HepG2 (cell line): Measurements from ENCODE around the gene VWA7. TPM values are rescaled to one million over a fixed set of nuclear protein-coding genes. Genes with fewer than 3 reads are reported as not detected.
A peak's percentile ranks its signal among the peaks of the same experiment; 100 is the strongest.

Experiments used
- ADNP ChIP-seq: sonication (generic); formaldehyde crosslinking; IDR thresholded peaks from 2 replicates; pipeline ENCODE4 v1.4.0; 2020; ENCODE audit warnings: missing genetic modification reagents
- IKZF4 ChIP-seq: sonication (generic); formaldehyde crosslinking; IDR thresholded peaks from 2 replicates; pipeline ENCODE4 v1.5.1; 2020; ENCODE audit warnings: borderline replicate concordance, mild to moderate bottlenecking, low read depth, missing genetic modification reagents; ENCODE audit errors: not compliant biosample characterization
- ISX ChIP-seq: sonication (generic); formaldehyde crosslinking; conservative IDR thresholded peaks from 2 replicates; pipeline ENCODE4 v1.5.0; 2020; ENCODE audit warnings: missing genetic modification reagents
- JUNB ChIP-seq: sonication (generic); formaldehyde crosslinking; IDR thresholded peaks from 2 replicates; pipeline ENCODE4 v1.8.0; 2022; ENCODE audit warnings: missing genetic modification reagents, mild to moderate bottlenecking, borderline replicate concordance
- KMT2B ChIP-seq: IDR thresholded peaks from 2 replicates; pipeline ENCODE4 v1.6.1; 2016; ENCODE audit warnings: missing genetic modification reagents, missing compliant biosample characterization
- MYPOP ChIP-seq: sonication (generic); formaldehyde crosslinking; IDR thresholded peaks from 2 replicates; pipeline ENCODE4 v1.8.1; 2023; ENCODE audit warnings: mild to moderate bottlenecking, moderate library complexity, missing genetic modification reagents
- PLRG1 ChIP-seq: fragments of 450-650 bp; conservative IDR thresholded peaks from 2 replicates; pipeline ENCODE4 v1.6.1; 2016
- PRPF4 ChIP-seq: fragments of 200-400 bp; formaldehyde crosslinking; IDR thresholded peaks from 2 replicates; pipeline ENCODE4 v1.6.1; 2016; ENCODE audit warnings: low read length, low read depth; ENCODE audit not compliant: poor library complexity, severe bottlenecking
- SATB2 ChIP-seq: sonication (generic); formaldehyde crosslinking; IDR thresholded peaks from 2 replicates; pipeline ENCODE4 v1.5.0; 2020; ENCODE audit warnings: missing genetic modification reagents
- SP1 ChIP-seq, 2 experiments: fragments of 450-650 bp in 1 of 2; sonication (generic) in 1 of 2; formaldehyde crosslinking in 1 of 2; IDR thresholded peaks; 2 replicates each; pipeline versions ENCODE4 v1.4.0 to v1.6.1; 2016 to 2020; ENCODE audit warnings: missing genetic modification reagents in 1 of 2
- ZFP36 ChIP-seq: fragments of 150-350 bp; IDR thresholded peaks from 2 replicates; pipeline ENCODE4 v1.6.1; 2018; ENCODE audit warnings: borderline replicate concordance, low read length, low read depth; ENCODE audit not compliant: partially characterized antibody
- ZKSCAN1 ChIP-seq: fragments of 150-350 bp; IDR thresholded peaks from 2 replicates; pipeline ENCODE4 v1.6.1; 2014; ENCODE audit warnings: low read length
- ZKSCAN8 ChIP-seq: IDR thresholded peaks from 2 replicates; pipeline ENCODE4 v1.6.1; 2016; ENCODE audit warnings: borderline replicate concordance, missing genetic modification reagents, missing compliant biosample characterization
- ZNF24 ChIP-seq: fragments of 450-650 bp; IDR thresholded peaks from 2 replicates; pipeline ENCODE4 v1.6.1; 2017; ENCODE audit warnings: antibody characterized with exemption, mild to moderate bottlenecking
- ZNF431 ChIP-seq: sonication (generic); formaldehyde crosslinking; IDR thresholded peaks from 2 replicates; pipeline ENCODE4 v1.9.0; 2022; ENCODE audit warnings: missing genetic modification reagents, low read depth, mild to moderate bottlenecking, borderline replicate concordance
- ZNF747 ChIP-seq: sonication (generic); formaldehyde crosslinking; IDR thresholded peaks from 2 replicates; pipeline ENCODE4 v1.8.1; 2023; ENCODE audit warnings: missing genetic modification reagents, mild to moderate bottlenecking, borderline replicate concordance
- ZNF781 ChIP-seq: sonication (generic); formaldehyde crosslinking; IDR thresholded peaks from 2 replicates; pipeline ENCODE4 v1.5.1; 2020; ENCODE audit warnings: borderline replicate concordance, mild to moderate bottlenecking, missing genetic modification reagents; ENCODE audit errors: not compliant biosample characterization
- polyA plus RNA-seq, 8 experiments: library from polyadenylated mRNA; depleted of rRNA in 3 of 8; stranded (reverse) in 7 of 8; unstranded in 1 of 8; fragments of >200 nt; fragmentation: Illumina TruSeq in 4 of 8; extraction: Trizol in 4 of 8; gene quantifications; 2 replicates each; pipeline versions ENCODE4 v1.2.1 to v1.2.3, GENCODE V29; 2011 to 2016; ENCODE audit warnings: low read depth in 4 of 8, missing spikeins in 1 of 8, mixed read lengths in 1 of 8; ENCODE audit not compliant: insufficient read depth in 1 of 8
- total RNA-seq, 5 experiments: library from RNA; depleted of rRNA; stranded (reverse); fragments of >200 nt; fragmentation: Illumina TruSeq; extraction: Trizol; gene quantifications; 2 replicates each; pipeline ENCODE4 v1.2.3, GENCODE V29; 2016; ENCODE audit warnings: low read depth in 1 of 5
- TF ChIP-seq, protein P1 (sequence below): sonication (generic); formaldehyde crosslinking; IDR thresholded peaks from 2 replicates; pipeline ENCODE4 v1.4.0; 2020; ENCODE audit warnings: missing genetic modification reagents
- TF ChIP-seq, protein P2 (sequence below): IDR thresholded peaks from 2 replicates; pipeline ENCODE4 v1.6.1; 2016; ENCODE audit warnings: low read depth, control low read depth
- TF ChIP-seq, protein P3 (sequence below): sonication (generic); formaldehyde crosslinking; IDR thresholded peaks from 2 replicates; pipeline ENCODE4 v1.4.0; 2020; ENCODE audit warnings: missing genetic modification reagents

Gene VWA7
- total and polyA plus RNA-seq, 2 of the 13 experiments (the other 11 are each of a cell fraction or from before 2014, with no cell fraction given): 0.86 to 3.3 TPM

DNA sequence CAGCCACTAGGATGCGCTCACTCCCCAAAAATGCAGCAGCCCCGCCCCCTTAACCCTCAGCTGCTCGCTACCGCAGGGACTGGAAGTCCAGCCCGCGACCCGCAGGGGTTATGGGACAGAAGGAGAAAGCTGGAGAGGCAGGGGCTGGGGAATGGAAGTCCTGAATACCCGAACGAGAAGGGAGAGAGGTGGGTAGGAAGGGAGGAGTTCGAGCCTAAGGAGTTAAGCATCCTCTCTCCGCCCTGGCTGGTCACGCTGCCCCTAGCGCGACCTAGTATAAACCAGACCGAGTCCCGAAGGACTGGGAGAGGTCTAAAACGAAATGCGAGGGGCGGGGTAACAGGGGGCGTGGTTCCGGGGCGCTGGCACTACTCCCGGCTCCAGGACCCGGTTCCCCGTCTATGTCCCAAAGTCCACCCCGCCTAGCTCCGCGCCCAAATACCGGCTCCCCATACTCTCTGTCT, 47.6 kb downstream of the VWA7 start (continued):
- TF ChIP-seq, protein P1, sequence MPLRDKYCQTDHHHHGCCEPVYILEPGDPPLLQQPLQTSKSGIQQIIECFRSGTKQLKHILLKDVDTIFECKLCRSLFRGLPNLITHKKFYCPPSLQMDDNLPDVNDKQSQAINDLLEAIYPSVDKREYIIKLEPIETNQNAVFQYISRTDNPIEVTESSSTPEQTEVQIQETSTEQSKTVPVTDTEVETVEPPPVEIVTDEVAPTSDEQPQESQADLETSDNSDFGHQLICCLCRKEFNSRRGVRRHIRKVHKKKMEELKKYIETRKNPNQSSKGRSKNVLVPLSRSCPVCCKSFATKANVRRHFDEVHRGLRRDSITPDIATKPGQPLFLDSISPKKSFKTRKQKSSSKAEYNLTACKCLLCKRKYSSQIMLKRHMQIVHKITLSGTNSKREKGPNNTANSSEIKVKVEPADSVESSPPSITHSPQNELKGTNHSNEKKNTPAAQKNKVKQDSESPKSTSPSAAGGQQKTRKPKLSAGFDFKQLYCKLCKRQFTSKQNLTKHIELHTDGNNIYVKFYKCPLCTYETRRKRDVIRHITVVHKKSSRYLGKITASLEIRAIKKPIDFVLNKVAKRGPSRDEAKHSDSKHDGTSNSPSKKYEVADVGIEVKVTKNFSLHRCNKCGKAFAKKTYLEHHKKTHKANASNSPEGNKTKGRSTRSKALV (CRISPR knock-in tag): peak; percentile 64; the same call in 1 of the 2 replicates
- TF ChIP-seq ZFP36 (peak; percentile 15), JUNB (CRISPR knock-in tag) (no peak), PRPF4 (no peak), ISX (CRISPR knock-in tag) (no peak), MYPOP (CRISPR knock-in tag) (0 out of 2 replicates have a peak, but pooled peaks have one; percentile 63), IKZF4 (CRISPR knock-in tag) (no peak), ADNP (CRISPR knock-in tag) (no peak), ZKSCAN8 (peak; percentile 70; the same call in 1 of the 2 replicates), ZKSCAN1 (peak; percentile 66; the same call in 1 of the 2 replicates), SATB2 (CRISPR knock-in tag) (0 out of 2 replicates have a peak, but pooled peaks have one; percentile 20), KMT2B (peak; percentile 60), SP1 (IDR thresholded peaks at IDR 0.05) (no peak), SP1 (CRISPR knock-in tag; IDR thresholded peaks at IDR 0.05) (peak; percentile 99), ZNF781 (CRISPR knock-in tag) (no peak), PLRG1 (no peak), ZNF747 (CRISPR knock-in tag) (no peak), ZNF431 (no peak), ZNF24 (no peak)
- TF ChIP-seq, protein P2, sequence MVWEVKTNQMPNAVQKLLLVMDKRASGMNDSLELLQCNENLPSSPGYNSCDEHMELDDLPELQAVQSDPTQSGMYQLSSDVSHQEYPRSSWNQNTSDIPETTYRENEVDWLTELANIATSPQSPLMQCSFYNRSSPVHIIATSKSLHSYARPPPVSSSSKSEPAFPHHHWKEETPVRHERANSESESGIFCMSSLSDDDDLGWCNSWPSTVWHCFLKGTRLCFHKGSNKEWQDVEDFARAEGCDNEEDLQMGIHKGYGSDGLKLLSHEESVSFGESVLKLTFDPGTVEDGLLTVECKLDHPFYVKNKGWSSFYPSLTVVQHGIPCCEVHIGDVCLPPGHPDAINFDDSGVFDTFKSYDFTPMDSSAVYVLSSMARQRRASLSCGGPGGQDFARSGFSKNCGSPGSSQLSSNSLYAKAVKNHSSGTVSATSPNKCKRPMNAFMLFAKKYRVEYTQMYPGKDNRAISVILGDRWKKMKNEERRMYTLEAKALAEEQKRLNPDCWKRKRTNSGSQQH (CRISPR knock-in tag): no peak
- TF ChIP-seq, protein P3, sequence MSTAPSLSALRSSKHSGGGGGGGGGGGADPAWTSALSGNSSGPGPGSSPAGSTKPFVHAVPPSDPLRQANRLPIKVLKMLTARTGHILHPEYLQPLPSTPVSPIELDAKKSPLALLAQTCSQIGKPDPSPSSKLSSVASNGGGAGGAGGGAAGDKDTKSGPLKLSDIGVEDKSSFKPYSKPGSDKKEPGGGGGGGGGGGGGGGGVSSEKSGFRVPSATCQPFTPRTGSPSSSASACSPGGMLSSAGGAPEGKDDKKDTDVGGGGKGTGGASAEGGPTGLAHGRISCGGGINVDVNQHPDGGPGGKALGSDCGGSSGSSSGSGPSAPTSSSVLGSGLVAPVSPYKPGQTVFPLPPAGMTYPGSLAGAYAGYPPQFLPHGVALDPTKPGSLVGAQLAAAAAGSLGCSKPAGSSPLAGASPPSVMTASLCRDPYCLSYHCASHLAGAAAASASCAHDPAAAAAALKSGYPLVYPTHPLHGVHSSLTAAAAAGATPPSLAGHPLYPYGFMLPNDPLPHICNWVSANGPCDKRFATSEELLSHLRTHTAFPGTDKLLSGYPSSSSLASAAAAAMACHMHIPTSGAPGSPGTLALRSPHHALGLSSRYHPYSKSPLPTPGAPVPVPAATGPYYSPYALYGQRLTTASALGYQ: no peak
